Mammary epithelial cell (primary cell): ENCODE results near the gene FAM240A.

Source experiments
- CTCF ChIP-seq, 2 donors: IDR thresholded peaks in 1 of 2; conservative IDR thresholded peaks in 1 of 2; 2 replicates each; pipeline ENCODE4 v1.5.1; 2011 to 2012; ENCODE audit warnings: inconsistent platforms in 2 of 2, low read length in 2 of 2, mild to moderate bottlenecking in 2 of 2, control low read depth in 1 of 2, low read depth in 1 of 2; ENCODE audit not compliant: insufficient read depth in 1 of 2; ENCODE audit errors: extremely low read depth in 1 of 2
- EZH2 ChIP-seq: IDR thresholded peaks from 2 replicates; pipeline ENCODE4 v1.6.1; 2012; ENCODE audit warnings: low read length, inconsistent platforms, borderline replicate concordance

GRCh38 chr3:46619845-46620778 is 7.8 kb downstream of the FAM240A start:
- no peak for TF ChIP-seq CTCF (conservative IDR thresholded peaks at IDR 0.05 in 1 of 2, IDR thresholded peaks at IDR 0.05 in 1 of 2; ENCODE audit: extremely low read depth in 1 of 2, insufficient read depth in 1 of 2, low read depth in 1 of 2, low read length in 2 of 2)
- no peak for TF ChIP-seq EZH2
